Neural cell (in vitro differentiated cells): ENCODE measurements around the gene NCK2. TPM values are rescaled to one million over a fixed set of nuclear protein-coding genes. Genes with fewer than 3 reads are reported as not detected.

Source experiments
- H2AFZ ChIP-seq: fragments of 200-600, 300-800 bp; sonication (generic), shearing (Covaris generic); 2 replicates; pipeline ENCODE4 v1.6.0; 2014; ENCODE audit warnings: low read depth, mild to moderate bottlenecking, antibody characterized with exemption, low read length, moderate library complexity
- H3F3A ChIP-seq: fragments of 200-600 bp; shearing (Covaris generic); 2 replicates; pipeline ENCODE4 v1.6.1; 2016; ENCODE audit warnings: mild to moderate bottlenecking, moderate library complexity, mixed read lengths, antibody characterized with exemption, low read length; ENCODE audit not compliant: insufficient read depth, poor library complexity, severe bottlenecking
- H3K27ac ChIP-seq: fragments of 200-600, 300-800 bp; sonication (generic), shearing (Covaris generic); 2 replicates; pipeline ENCODE4 v1.5.1; 2014; ENCODE audit warnings: mild to moderate bottlenecking, low read length, moderate library complexity
- H3K27me3 ChIP-seq: fragments of 300-800, 200-600 bp; sonication (generic), shearing (Covaris generic); 2 replicates; pipeline ENCODE4 v1.6.0; 2014; ENCODE audit warnings: mild to moderate bottlenecking, low read depth, low read length, moderate library complexity; ENCODE audit not compliant: insufficient read depth
- H3K36me3 ChIP-seq: fragments of 300-800, 200-600 bp; sonication (generic), shearing (Covaris generic); 2 replicates; pipeline ENCODE4 v1.5.1; 2014; ENCODE audit warnings: mild to moderate bottlenecking, antibody characterized with exemption, low read length, moderate library complexity; ENCODE audit not compliant: insufficient read depth
- H3K4me2 ChIP-seq: fragments of 300-800, 200-600 bp; sonication (generic), shearing (Covaris generic); 2 replicates; pipeline ENCODE4 v1.6.0; 2014; ENCODE audit warnings: mild to moderate bottlenecking, low read length
- H3K4me3 ChIP-seq: fragments of 300-800, 200-600 bp; sonication (generic), shearing (Covaris generic); 2 replicates; pipeline ENCODE4 v1.5.1; 2014; ENCODE audit warnings: mild to moderate bottlenecking, low read length, moderate library complexity
- H3K79me2 ChIP-seq: fragments of 200-600 bp; shearing (Covaris generic); replicated peaks from 2 replicates; pipeline ENCODE4 v1.6.0; 2014; ENCODE audit warnings: mild to moderate bottlenecking, low read length, moderate library complexity; ENCODE audit not compliant: insufficient read depth
- H3K9ac ChIP-seq: fragments of 300-800, 200-600 bp; sonication (generic), shearing (Covaris generic); 2 replicates; pipeline ENCODE4 v1.6.1; 2016; ENCODE audit warnings: mild to moderate bottlenecking, low read length, mixed read lengths
- H3K9me2 ChIP-seq: fragments of 200-600 bp; shearing (Covaris generic); 2 replicates; pipeline ENCODE4 v1.6.1; 2016; ENCODE audit warnings: mild to moderate bottlenecking, low read length, mixed read lengths; ENCODE audit not compliant: insufficient read depth
- H3K9me3 ChIP-seq: fragments of 200-600, 300-800 bp; sonication (generic), shearing (Covaris generic); 2 replicates; pipeline ENCODE4 v1.6.1; 2016; ENCODE audit warnings: mild to moderate bottlenecking, mixed run types, low read length, moderate library complexity, mixed read lengths
- H4K20me1 ChIP-seq: fragments of 200-600 bp; shearing (Covaris generic); 2 replicates; pipeline ENCODE4 v1.6.1; 2016; ENCODE audit warnings: mild to moderate bottlenecking, mixed run types; ENCODE audit not compliant: insufficient read depth
- CTCF ChIP-seq: fragments of 450-650 bp; IDR thresholded peaks from 2 replicates; pipeline ENCODE4 v1.5.1; 2014; ENCODE audit warnings: antibody characterized with exemption, mild to moderate bottlenecking, moderate library complexity; ENCODE audit not compliant: poor library complexity, severe bottlenecking
- EP300 ChIP-seq: fragments of 450-650 bp; conservative IDR thresholded peaks from 2 replicates; pipeline ENCODE4 v1.6.1; 2014; ENCODE audit warnings: antibody characterized with exemption, mild to moderate bottlenecking, moderate library complexity; ENCODE audit not compliant: poor library complexity, severe bottlenecking
- EZH2 ChIP-seq: fragments of 200-600, 300-800 bp; shearing (Covaris generic), sonication (generic); IDR thresholded peaks from 2 replicates; pipeline ENCODE4 v1.6.1; 2014; ENCODE audit warnings: antibody characterized with exemption, low read length, borderline replicate concordance, mild to moderate bottlenecking; ENCODE audit not compliant: insufficient read depth, poor library complexity, severe bottlenecking
- MXI1 ChIP-seq: fragments of 450-650 bp; conservative IDR thresholded peaks from 2 replicates; pipeline ENCODE4 v1.6.1; 2014; ENCODE audit warnings: antibody characterized with exemption, mild to moderate bottlenecking; ENCODE audit not compliant: poor library complexity, severe bottlenecking
- POLR2AphosphoS5 ChIP-seq: IDR thresholded peaks from 2 replicates; pipeline ENCODE4 v1.6.1; 2012
- RAD21 ChIP-seq: fragments of 450-650 bp; conservative IDR thresholded peaks from 2 replicates; pipeline ENCODE4 v1.6.1; 2014; ENCODE audit warnings: antibody characterized with exemption, mild to moderate bottlenecking, moderate library complexity
- REST ChIP-seq: IDR thresholded peaks from 2 replicates; pipeline ENCODE4 v1.6.1; 2012; ENCODE audit warnings: borderline replicate concordance
- SMC3 ChIP-seq: fragments of 450-650 bp; conservative IDR thresholded peaks from 2 replicates; pipeline ENCODE4 v1.6.1; 2014; ENCODE audit warnings: antibody characterized with exemption, mild to moderate bottlenecking, moderate library complexity; ENCODE audit not compliant: poor library complexity
- TAF1 ChIP-seq: IDR thresholded peaks from 2 replicates; pipeline ENCODE4 v1.6.1; 2012; ENCODE audit warnings: low read depth
- polyA plus RNA-seq: library from polyadenylated mRNA; depleted of rRNA; stranded (reverse); fragments of >200 nt; gene quantifications from 2 replicates; pipeline ENCODE4 v1.2.3, GENCODE V29; 2014

The NCK2 gene
- polyA plus RNA-seq, 1 donor from 2014 or later, result 49.4 TPM

GRCh38 chr2:105792561-105792960 lies 47.8 kb downstream of the NCK2 start:
- TF ChIP-seq MXI1, result no peak
- no peak for TF ChIP-seq REST
- no peak for TF ChIP-seq POLR2AphosphoS5
- TF ChIP-seq SMC3, result no peak
- TF ChIP-seq EZH2, result no peak
- Histone ChIP-seq H3K9ac (no peak overlapping the region), H3K27ac (no peak overlapping the region), H3F3A (no peaks in the 10 kb centered on the region), H3K27me3 (no peaks in the 10 kb centered on the region), H3K4me3 (no peak overlapping the region), H3K4me2 (no peak overlapping the region), H3K79me2 (peaks cover 78% of the 10 kb centered on the region), H2AFZ (no peak overlapping the region), H4K20me1 (no peaks in the 10 kb centered on the region), H3K36me3 (no peaks in the 10 kb centered on the region), H3K9me3 (no peaks in the 10 kb centered on the region), H3K9me2 (no peaks in the 10 kb centered on the region)

GRCh38 chr2:105793196-105793975 lies 48.7 kb downstream of the NCK2 start:
- no peaks in the 10 kb centered on the region for H4K20me1 ChIP-seq
- H2AFZ ChIP-seq, result no peak overlapping the region
- H3K36me3 ChIP-seq, result no peaks in the 10 kb centered on the region
- H3K4me2 ChIP-seq, result no peak overlapping the region
- no peaks in the 10 kb centered on the region for H3K9me3 ChIP-seq
- H3K27me3 ChIP-seq, result no peaks in the 10 kb centered on the region
- no peak overlapping the region for H3K9ac ChIP-seq
- no peaks in the 10 kb centered on the region for H3F3A ChIP-seq
- H3K79me2 ChIP-seq, result peaks cover 86% of the 10 kb centered on the region
- H3K27ac ChIP-seq, result no peak overlapping the region
- no peak for TF ChIP-seq POLR2AphosphoS5
- no peak for TF ChIP-seq EZH2
- no peak for TF ChIP-seq EP300
- TF ChIP-seq RAD21, result no peak
- no peak for TF ChIP-seq TAF1
- no peak for TF ChIP-seq REST
- no peak for TF ChIP-seq MXI1
- no peak for TF ChIP-seq SMC3
- no peak for TF ChIP-seq CTCF
- no peak overlapping the region for H3K4me3 ChIP-seq
- H3K9me2 ChIP-seq, result no peaks in the 10 kb centered on the region
